Adrenal gland (tissue), 5 donors: Measurements from ENCODE around the gene KIR2DL3.
"Not testable (repeated sequence)": the region's sequence is repeated elsewhere in the genome, so short reads cannot be mapped to it uniquely, and the experiment has no call there.

ENCODE experiments used
- POLR2A ChIP-seq, 2 donors: fragments of 450-650 bp; IDR thresholded peaks; one replicate each; pipeline ENCODE4 v1.6.1; 2017; ENCODE audit warnings: antibody characterized with exemption in 2 of 2, mild to moderate bottlenecking in 2 of 2, moderate library complexity in 1 of 2
- TF ChIP-seq, protein P1 (sequence below), 6 experiments: fragments of 450-650 bp in 4 of 6; fragments of 200-600 bp in 2 of 6; sonication (generic) in 1 of 6; IDR thresholded peaks; 1 replicate in 5 of 6; 2 replicates in 1 of 6; pipeline versions ENCODE4 v1.5.1 to v1.8.0; 2016 to 2021; ENCODE audit warnings: antibody characterized with exemption in 6 of 6, mild to moderate bottlenecking in 2 of 6, moderate library complexity in 1 of 6
- donor health status: DM: no; HTN: no; CAD: no.

DNA sequence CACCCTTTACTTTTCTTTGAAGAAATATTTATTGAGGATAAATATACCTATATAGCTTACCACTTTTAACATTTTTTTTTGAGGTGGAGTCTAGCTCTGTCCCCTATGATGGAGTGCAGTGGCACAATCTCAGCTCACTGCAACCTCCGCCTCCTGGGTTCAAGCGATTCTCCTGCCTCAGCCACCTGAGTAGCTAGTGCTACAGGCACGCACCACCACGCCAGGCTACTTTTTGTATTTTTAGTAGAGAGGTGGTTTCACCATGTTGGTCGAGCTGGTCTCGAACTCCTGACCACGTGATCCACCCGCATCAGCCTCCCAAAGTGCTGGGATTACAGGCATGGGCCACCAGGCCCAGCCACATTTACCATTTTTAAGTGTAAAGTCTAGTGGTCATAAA, 37.5 kb downstream of the KIR2DL3 start:
- TF ChIP-seq, protein P1, sequence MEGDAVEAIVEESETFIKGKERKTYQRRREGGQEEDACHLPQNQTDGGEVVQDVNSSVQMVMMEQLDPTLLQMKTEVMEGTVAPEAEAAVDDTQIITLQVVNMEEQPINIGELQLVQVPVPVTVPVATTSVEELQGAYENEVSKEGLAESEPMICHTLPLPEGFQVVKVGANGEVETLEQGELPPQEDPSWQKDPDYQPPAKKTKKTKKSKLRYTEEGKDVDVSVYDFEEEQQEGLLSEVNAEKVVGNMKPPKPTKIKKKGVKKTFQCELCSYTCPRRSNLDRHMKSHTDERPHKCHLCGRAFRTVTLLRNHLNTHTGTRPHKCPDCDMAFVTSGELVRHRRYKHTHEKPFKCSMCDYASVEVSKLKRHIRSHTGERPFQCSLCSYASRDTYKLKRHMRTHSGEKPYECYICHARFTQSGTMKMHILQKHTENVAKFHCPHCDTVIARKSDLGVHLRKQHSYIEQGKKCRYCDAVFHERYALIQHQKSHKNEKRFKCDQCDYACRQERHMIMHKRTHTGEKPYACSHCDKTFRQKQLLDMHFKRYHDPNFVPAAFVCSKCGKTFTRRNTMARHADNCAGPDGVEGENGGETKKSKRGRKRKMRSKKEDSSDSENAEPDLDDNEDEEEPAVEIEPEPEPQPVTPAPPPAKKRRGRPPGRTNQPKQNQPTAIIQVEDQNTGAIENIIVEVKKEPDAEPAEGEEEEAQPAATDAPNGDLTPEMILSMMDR (IDR thresholded peaks at IDR 0.05): not testable (repeated sequence)
- TF ChIP-seq POLR2A (IDR thresholded peaks at IDR 0.05): not testable (repeated sequence)
